Measurements from ENCODE around the gene ENPP6.

ENPP6 gene

GRCh38 chr4:184203300-184203699, 14.4 kb downstream of the ENPP6 start:
- no peak overlapping the region for H3K4me3 ChIP-seq (ENCODE audit: low read length)
- no peak overlapping the region for H3K9ac ChIP-seq (ENCODE audit: low read length)
- no peak overlapping the region for H3K27ac ChIP-seq (ENCODE audit: low read length)
- no peak overlapping the region for H3K4me2 ChIP-seq (ENCODE audit: low read length)
- no peaks in the 10 kb centered on the region for H3K9me3 ChIP-seq (ENCODE audit: insufficient read depth, low read length)
- no peaks in the 10 kb centered on the region for H4K20me1 ChIP-seq (ENCODE audit: insufficient read depth, low read length)
- no peaks in the 10 kb centered on the region for H3K4me1 ChIP-seq (ENCODE audit: low read length)
- H3K36me3 ChIP-seq (replicated peaks; ENCODE audit: low read depth, low read length): no peaks in the 10 kb centered on the region
- TF ChIP-seq CTCF (IDR thresholded peaks at IDR 0.05; ENCODE audit: low read depth, low read length) (no peak), EZH2phosphoT487 (IDR thresholded peaks at IDR 0.05; ENCODE audit: low read depth) (no peak)
- no peaks in the 10 kb centered on the region for H3K27me3 ChIP-seq (ENCODE audit: low read depth, low read length)
- H3K79me2 ChIP-seq (ENCODE audit: low read length): no peaks in the 10 kb centered on the region
- H2AFZ ChIP-seq (ENCODE audit: low read depth, low read length): no peak overlapping the region

GRCh38 chr4:184201179-184201578, 16.5 kb downstream of the ENPP6 start:
- no peaks in the 10 kb centered on the region for H3K79me2 ChIP-seq (ENCODE audit: low read length)
- no peak overlapping the region for H3K4me3 ChIP-seq (ENCODE audit: low read length)
- H4K20me1 ChIP-seq (ENCODE audit: insufficient read depth, low read length): no peaks in the 10 kb centered on the region
- H3K36me3 ChIP-seq (replicated peaks; ENCODE audit: low read depth, low read length): no peaks in the 10 kb centered on the region
- no peak overlapping the region for H3K9ac ChIP-seq (ENCODE audit: low read length)
- H3K4me1 ChIP-seq (ENCODE audit: low read length): no peaks in the 10 kb centered on the region
- H2AFZ ChIP-seq (ENCODE audit: low read depth, low read length): no peak overlapping the region
- H3K27ac ChIP-seq (ENCODE audit: low read length): no peak overlapping the region
- no peaks in the 10 kb centered on the region for H3K27me3 ChIP-seq (ENCODE audit: low read depth, low read length)
- no peak overlapping the region for H3K4me2 ChIP-seq (ENCODE audit: low read length)
- H3K9me3 ChIP-seq (ENCODE audit: insufficient read depth, low read length): no peaks in the 10 kb centered on the region
- no peak for TF ChIP-seq EZH2phosphoT487 (IDR thresholded peaks at IDR 0.05; ENCODE audit: low read depth)
- no peak for TF ChIP-seq CTCF (IDR thresholded peaks at IDR 0.05; ENCODE audit: low read depth, low read length)

- H3K4me1 ChIP-seq (ENCODE audit: low read length): no peaks in the 10 kb centered on the region
- H2AFZ ChIP-seq (ENCODE audit: low read depth, low read length): no peak overlapping the region
- H3K27ac ChIP-seq (ENCODE audit: low read length): no peak overlapping the region
- no peak overlapping the region for H3K4me3 ChIP-seq (ENCODE audit: low read length)
- no peaks in the 10 kb centered on the region for H3K27me3 ChIP-seq (ENCODE audit: low read depth, low read length)
- no peaks in the 10 kb centered on the region for H3K9me3 ChIP-seq (ENCODE audit: insufficient read depth, low read length)
- H3K79me2 ChIP-seq (ENCODE audit: low read length): no peaks in the 10 kb centered on the region
- H3K4me2 ChIP-seq (ENCODE audit: low read length): no peak overlapping the region
- H3K36me3 ChIP-seq (replicated peaks; ENCODE audit: low read depth, low read length): no peaks in the 10 kb centered on the region
- TF ChIP-seq CTCF (IDR thresholded peaks at IDR 0.05; ENCODE audit: low read depth, low read length) (no peak), EZH2phosphoT487 (IDR thresholded peaks at IDR 0.05; ENCODE audit: low read depth) (no peak)
- H4K20me1 ChIP-seq (ENCODE audit: insufficient read depth, low read length): no peaks in the 10 kb centered on the region
- no peak overlapping the region for H3K9ac ChIP-seq (ENCODE audit: low read length)
These were observed 17.4 kb downstream of the ENPP6 start for GRCh38 chr4:184200296-184200695.

DNA sequence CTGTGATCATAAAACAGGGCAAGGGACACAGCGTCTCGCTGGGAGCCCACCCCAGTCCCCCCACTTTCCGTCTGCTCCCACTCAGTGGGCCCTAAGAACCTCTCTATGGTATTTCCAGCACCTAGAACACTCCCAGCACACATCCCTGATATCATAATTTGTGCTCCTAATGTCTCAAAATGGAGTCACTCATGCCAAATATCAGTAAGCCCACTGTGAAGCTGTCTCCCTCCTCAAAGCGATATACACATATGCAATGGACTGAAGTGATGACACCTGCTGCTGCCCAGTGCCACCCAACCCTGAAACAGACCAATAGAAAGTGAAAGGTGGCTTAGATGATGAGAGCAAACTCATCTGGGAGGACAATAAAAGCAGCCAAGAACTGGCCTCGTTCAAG, 17.9 kb downstream of the ENPP6 start:
- Histone ChIP-seq H3K9me3 (ENCODE audit: insufficient read depth, low read length) (no peaks in the 10 kb centered on the region), H2AFZ (ENCODE audit: low read depth, low read length) (no peak overlapping the region), H3K27me3 (ENCODE audit: low read depth, low read length) (no peaks in the 10 kb centered on the region), H3K27ac (ENCODE audit: low read length) (no peak overlapping the region), H3K9ac (ENCODE audit: low read length) (no peak overlapping the region), H3K4me2 (ENCODE audit: low read length) (no peak overlapping the region), H4K20me1 (ENCODE audit: insufficient read depth, low read length) (no peaks in the 10 kb centered on the region), H3K36me3 (replicated peaks; ENCODE audit: low read depth, low read length) (no peaks in the 10 kb centered on the region), H3K4me3 (ENCODE audit: low read length) (no peak overlapping the region), H3K4me1 (ENCODE audit: low read length) (no peaks in the 10 kb centered on the region), H3K79me2 (ENCODE audit: low read length) (no peaks in the 10 kb centered on the region)
- TF ChIP-seq CTCF (IDR thresholded peaks at IDR 0.05; ENCODE audit: low read depth, low read length): no peak
- no peak for TF ChIP-seq EZH2phosphoT487 (IDR thresholded peaks at IDR 0.05; ENCODE audit: low read depth)
